ENCODE results near the gene OR52R1.

- TF ChIP-seq CTCF (conservative IDR thresholded peaks at IDR 0.05) = no peak
- TF ChIP-seq EZH2 (IDR thresholded peaks at IDR 0.05; ENCODE audit: low read depth) = no peak
Observed at GRCh38 chr11:4825132-4825531, 21.0 kb upstream of the OR52R1 start.
